Mesendoderm (in vitro differentiated cells): ENCODE data around the gene TEKT2.

Experiments used
- DNase-seq: peaks from one replicate; pipeline ENCODE4 v3.0.0; 2013
- H2AK5ac ChIP-seq: 2 replicates; pipeline ENCODE4 v1.6.1; 2013; ENCODE audit warnings: low read length, inconsistent platforms
- H2BK120ac ChIP-seq: 2 replicates; pipeline ENCODE4 v1.6.1; 2013; ENCODE audit warnings: low read depth, mild to moderate bottlenecking, low read length, moderate library complexity, mixed read lengths
- H2BK15ac ChIP-seq: replicated peaks from 2 replicates; pipeline ENCODE4 v1.6.1; 2013; ENCODE audit warnings: low read depth, mild to moderate bottlenecking, moderate library complexity
- H2BK5ac ChIP-seq: 2 replicates; pipeline ENCODE4 v1.6.1; 2013; ENCODE audit warnings: low read length, inconsistent platforms
- H3K18ac ChIP-seq: 2 replicates; pipeline ENCODE4 v1.6.1; 2013; ENCODE audit warnings: mild to moderate bottlenecking, low read length, mixed read lengths
- H3K23ac ChIP-seq: one replicate; pipeline ENCODE4 v1.6.1; 2013; ENCODE audit warnings: low read length
- H3K27ac ChIP-seq: 2 replicates; pipeline ENCODE4 v1.5.1; 2013; ENCODE audit warnings: low read depth, mild to moderate bottlenecking, inconsistent platforms, low read length, moderate library complexity
- H3K27me3 ChIP-seq: 2 replicates; pipeline ENCODE4 v1.6.1; 2013; ENCODE audit warnings: low read length, control low read depth, mild to moderate bottlenecking, inconsistent platforms; ENCODE audit not compliant: insufficient read depth, poor library complexity
- H3K36me3 ChIP-seq: 2 replicates; pipeline ENCODE4 v1.6.1; 2013; ENCODE audit warnings: low read length, inconsistent platforms; ENCODE audit not compliant: control insufficient read depth, insufficient read depth
- H3K4ac ChIP-seq: one replicate; pipeline ENCODE4 v1.6.1; 2013; ENCODE audit warnings: low read depth, mild to moderate bottlenecking, low read length, moderate library complexity
- H3K4me1 ChIP-seq: 2 replicates; pipeline ENCODE4 v1.6.1; 2013; ENCODE audit warnings: low read depth, low read length, inconsistent platforms; ENCODE audit not compliant: control insufficient read depth
- H3K4me2 ChIP-seq: 2 replicates; pipeline ENCODE4 v1.6.1; 2013; ENCODE audit warnings: low read length
- H3K4me3 ChIP-seq: 2 replicates; pipeline ENCODE4 v1.5.1; 2013; ENCODE audit warnings: mild to moderate bottlenecking, low read length
- H3K56ac ChIP-seq: one replicate; pipeline ENCODE4 v1.6.1; 2013; ENCODE audit warnings: low read length
- H3K79me1 ChIP-seq: 2 replicates; pipeline ENCODE4 v1.6.1; 2013; ENCODE audit warnings: low read length, inconsistent platforms
- H3K79me2 ChIP-seq: 2 replicates; pipeline ENCODE4 v1.6.1; 2013; ENCODE audit warnings: mild to moderate bottlenecking, low read length; ENCODE audit not compliant: control insufficient read depth, insufficient read depth
- H3K9ac ChIP-seq: 2 replicates; pipeline ENCODE4 v1.6.1; 2013; ENCODE audit warnings: low read length, inconsistent platforms
- H4K5ac ChIP-seq: one replicate; pipeline ENCODE4 v1.6.1; 2013; ENCODE audit warnings: low read length
- H4K8ac ChIP-seq: one replicate; pipeline ENCODE4 v1.6.1; 2013; ENCODE audit warnings: low read depth, mild to moderate bottlenecking, control low read depth, low read length, moderate library complexity
- WGBS: extraction: QIAGEN DNeasy Blood & Tissue Kit; methylation state at CpG from one replicate; pipeline ENCODE4 v1.1.7; 2013; ENCODE audit warnings: low lambda C conversion rate, missing lambda C conversion rate; ENCODE audit not compliant: insufficient coverage; ENCODE audit errors: extremely low coverage; 5-methylcytosine and 5-hydroxymethylcytosine counted together

TEKT2 gene

DNA sequence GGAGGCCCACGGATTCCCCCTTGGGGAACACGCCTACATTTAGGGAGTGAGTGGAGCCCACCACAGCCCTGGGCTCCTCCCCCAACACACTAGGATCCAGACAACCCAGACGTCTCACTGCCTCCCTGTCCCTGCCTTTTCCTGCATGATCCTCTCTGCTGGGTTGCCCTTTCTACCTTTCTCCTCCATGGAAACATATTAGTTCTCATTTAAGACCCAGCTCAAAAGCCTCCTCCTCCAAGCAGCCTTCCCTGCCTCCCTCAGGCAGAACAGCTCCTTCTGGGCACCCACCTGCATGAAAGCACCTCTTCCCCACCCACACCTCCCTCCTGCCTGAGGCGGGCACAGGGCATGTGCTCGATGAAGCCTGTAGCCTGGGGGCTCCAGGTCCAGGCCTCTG is 30.5 kb downstream of the TEKT2 start:
- no peak overlapping the region for H3K9ac ChIP-seq
- H3K27ac ChIP-seq, result no peak overlapping the region
- no peaks in the 10 kb centered on the region for H3K79me2 ChIP-seq
- no peak overlapping the region for H3K18ac ChIP-seq
- WGBS, result no CpG with 5 or more reads among the region's 5 CpGs
- no peaks in the 10 kb centered on the region for H3K27me3 ChIP-seq
- H3K79me1 ChIP-seq, result no peaks in the 10 kb centered on the region
- no peak overlapping the region for H3K56ac ChIP-seq
- no peaks in the 10 kb centered on the region for H3K4me1 ChIP-seq
- no peaks in the 10 kb centered on the region for H3K36me3 ChIP-seq
- H2BK15ac ChIP-seq, result no peak overlapping the region
- H4K8ac ChIP-seq, result no peak overlapping the region
- no peak overlapping the region for H3K4ac ChIP-seq
- no peak overlapping the region for H4K5ac ChIP-seq
- no peak overlapping the region for H2BK120ac ChIP-seq
- H3K23ac ChIP-seq, result no peak overlapping the region
- H3K4me2 ChIP-seq, result no peak overlapping the region
- H3K4me3 ChIP-seq, result no peak overlapping the region
- no peak overlapping the region for H2BK5ac ChIP-seq
- H2AK5ac ChIP-seq, result no peak overlapping the region
- DNase-seq, result no peak

GRCh38 chr1:36115200-36115669 is 31.3 kb downstream of the TEKT2 start:
- no peak overlapping the region for H3K4me2 ChIP-seq
- no peak overlapping the region for H3K4me3 ChIP-seq
- H3K27me3 ChIP-seq, result no peaks in the 10 kb centered on the region
- no peak overlapping the region for H3K4ac ChIP-seq
- no peak overlapping the region for H2BK120ac ChIP-seq
- no peak overlapping the region for H2AK5ac ChIP-seq
- H3K18ac ChIP-seq, result no peak overlapping the region
- WGBS, result no CpG with 5 or more reads among the region's 18 CpGs
- no peak overlapping the region for H4K8ac ChIP-seq
- no peak overlapping the region for H3K27ac ChIP-seq
- H3K79me1 ChIP-seq, result no peaks in the 10 kb centered on the region
- H3K36me3 ChIP-seq, result no peaks in the 10 kb centered on the region
- no peak overlapping the region for H4K5ac ChIP-seq
- H2BK5ac ChIP-seq, result no peak overlapping the region
- no peaks in the 10 kb centered on the region for H3K4me1 ChIP-seq
- H3K9ac ChIP-seq, result no peak overlapping the region
- H3K79me2 ChIP-seq, result no peaks in the 10 kb centered on the region
- DNase-seq, result no peak
- H3K56ac ChIP-seq, result peak overlapping the region; percentile 15
- no peak overlapping the region for H3K23ac ChIP-seq
- H2BK15ac ChIP-seq, result no peak overlapping the region

DNA sequence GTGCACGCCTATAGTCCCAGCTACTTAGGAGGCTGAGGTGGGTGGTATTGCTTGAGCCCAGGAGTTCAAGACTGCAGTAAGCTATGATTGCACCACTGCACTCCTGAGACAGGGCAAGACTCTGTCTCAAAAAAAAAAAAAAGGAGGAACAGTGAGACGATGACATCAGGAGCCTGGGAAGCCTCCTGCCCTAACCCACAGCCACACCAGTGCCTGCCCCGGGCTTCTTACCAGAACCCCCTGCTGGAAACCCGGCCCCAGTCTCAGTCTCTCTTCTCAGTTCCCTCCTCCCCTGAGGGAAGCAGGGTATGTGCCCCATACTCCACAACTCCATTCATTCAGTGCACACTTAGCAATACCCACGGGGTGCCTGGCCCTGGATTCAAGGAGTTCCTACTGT is 32.0 kb downstream of the TEKT2 start:
- Histone ChIP-seq H3K79me1 (no peaks in the 10 kb centered on the region), H3K4me1 (no peaks in the 10 kb centered on the region), H4K5ac (no peak overlapping the region), H2BK15ac (no peak overlapping the region), H3K9ac (no peak overlapping the region), H3K27me3 (no peaks in the 10 kb centered on the region), H2BK120ac (no peak overlapping the region), H3K4me2 (no peak overlapping the region), H3K4me3 (no peak overlapping the region), H3K79me2 (no peaks in the 10 kb centered on the region), H2AK5ac (no peak overlapping the region), H2BK5ac (no peak overlapping the region), H3K23ac (no peak overlapping the region), H3K4ac (no peak overlapping the region), H4K8ac (no peak overlapping the region), H3K56ac (no peak overlapping the region), H3K36me3 (no peaks in the 10 kb centered on the region), H3K18ac (no peak overlapping the region), H3K27ac (no peak overlapping the region)
- DNase-seq, result no peak
- no CpG with 5 or more reads among the region's 5 CpGs for WGBS

GRCh38 chr1:36116901-36117300 is 33.0 kb downstream of the TEKT2 start:
- Histone ChIP-seq H3K23ac (no peak overlapping the region), H2BK5ac (no peak overlapping the region), H3K27me3 (no peaks in the 10 kb centered on the region), H4K5ac (no peak overlapping the region), H3K18ac (no peak overlapping the region), H3K4me2 (no peak overlapping the region), H2AK5ac (no peak overlapping the region), H3K36me3 (no peaks in the 10 kb centered on the region), H2BK15ac (no peak overlapping the region), H3K9ac (no peak overlapping the region), H3K4me1 (no peaks in the 10 kb centered on the region), H3K56ac (peak overlapping the region; percentile 3), H3K79me2 (no peaks in the 10 kb centered on the region), H3K4ac (no peak overlapping the region), H3K79me1 (no peaks in the 10 kb centered on the region), H2BK120ac (no peak overlapping the region), H3K27ac (no peak overlapping the region), H3K4me3 (no peak overlapping the region), H4K8ac (no peak overlapping the region)
- no CpG with 5 or more reads among the region's 5 CpGs for WGBS
- DNase-seq, result no peak

GRCh38 chr1:36118447-36119204 is 34.7 kb downstream of the TEKT2 start:
- no peak overlapping the region for H3K56ac ChIP-seq
- no peak overlapping the region for H3K4me3 ChIP-seq
- no peak overlapping the region for H3K4ac ChIP-seq
- H2BK5ac ChIP-seq, result no peak overlapping the region
- H3K27me3 ChIP-seq, result peaks cover 5% of the 10 kb centered on the region
- H3K27ac ChIP-seq, result no peak overlapping the region
- H2BK15ac ChIP-seq, result no peak overlapping the region
- no peaks in the 10 kb centered on the region for H3K79me1 ChIP-seq
- H3K23ac ChIP-seq, result no peak overlapping the region
- H3K4me1 ChIP-seq, result no peaks in the 10 kb centered on the region
- H4K8ac ChIP-seq, result no peak overlapping the region
- no peak overlapping the region for H2BK120ac ChIP-seq
- no peak overlapping the region for H4K5ac ChIP-seq
- no peaks in the 10 kb centered on the region for H3K79me2 ChIP-seq
- H2AK5ac ChIP-seq, result no peak overlapping the region
- no peak overlapping the region for H3K4me2 ChIP-seq
- no peak for DNase-seq
- no peak overlapping the region for H3K18ac ChIP-seq
- H3K36me3 ChIP-seq, result no peaks in the 10 kb centered on the region
- H3K9ac ChIP-seq, result no peak overlapping the region
- WGBS, result no CpG with 5 or more reads among the region's 10 CpGs

DNA sequence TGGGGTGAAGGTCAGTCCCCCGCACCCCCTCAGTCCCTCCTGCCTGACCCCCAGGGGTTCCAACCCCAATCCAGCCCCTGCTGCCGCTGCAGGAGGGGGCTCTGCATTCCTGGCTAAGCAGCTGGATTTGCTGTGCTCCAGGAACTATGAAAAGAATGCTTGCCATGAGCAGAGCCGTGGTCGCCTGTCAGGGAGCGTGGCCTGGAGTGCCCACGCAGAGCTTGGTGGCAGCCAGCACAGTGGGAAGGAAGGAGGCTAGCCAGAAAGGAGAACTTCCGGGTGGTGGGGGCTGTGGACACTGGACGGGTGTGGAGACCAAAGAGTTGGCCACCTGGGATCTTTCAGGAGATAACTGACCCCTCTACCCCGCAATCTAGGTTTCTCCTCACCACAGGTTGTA is 35.6 kb downstream of the TEKT2 start:
- no peaks in the 10 kb centered on the region for H3K36me3 ChIP-seq
- WGBS, result no CpG with 5 or more reads among the region's 9 CpGs
- peaks cover 11% of the 10 kb centered on the region for H3K27me3 ChIP-seq
- no peak overlapping the region for H4K8ac ChIP-seq
- no peak overlapping the region for H3K4ac ChIP-seq
- no peak overlapping the region for H3K18ac ChIP-seq
- H3K4me1 ChIP-seq, result no peaks in the 10 kb centered on the region
- H3K27ac ChIP-seq, result no peak overlapping the region
- H2BK5ac ChIP-seq, result no peak overlapping the region
- H3K56ac ChIP-seq, result no peak overlapping the region
- no peak for DNase-seq
- H4K5ac ChIP-seq, result no peak overlapping the region
- no peak overlapping the region for H3K23ac ChIP-seq
- no peak overlapping the region for H2BK15ac ChIP-seq
- no peaks in the 10 kb centered on the region for H3K79me1 ChIP-seq
- no peak overlapping the region for H2AK5ac ChIP-seq
- H3K79me2 ChIP-seq, result no peaks in the 10 kb centered on the region
- no peak overlapping the region for H2BK120ac ChIP-seq
- no peak overlapping the region for H3K4me3 ChIP-seq
- H3K9ac ChIP-seq, result no peak overlapping the region
- H3K4me2 ChIP-seq, result no peak overlapping the region
